DND-41 (cell line): ENCODE data around the gene GRIA1.

Experiments
- ATAC-seq: fragments of 200-7000 bp; cut with Tn5 transposase; 3 replicates; pipeline ENCODE4 v1.9.1; 2021; ENCODE audit warnings: low read depth; ENCODE audit not compliant: insufficient read depth
- DNase-seq: peaks from one replicate; pipeline ENCODE4 v3.0.0-alpha.2; 2020
- H2AFZ ChIP-seq: 2 replicates; pipeline ENCODE4 v1.6.0; 2012; ENCODE audit warnings: low read depth, low read length
- H3K27ac ChIP-seq: 2 replicates; pipeline ENCODE4 v1.5.1; 2012; ENCODE audit warnings: low read length, inconsistent platforms
- H3K27me3 ChIP-seq: fragments of 200-600 bp; sonication (generic); 2 replicates; pipeline ENCODE4 v1.6.0; 2012; ENCODE audit warnings: low read length, mild to moderate bottlenecking, inconsistent platforms; ENCODE audit not compliant: insufficient read depth, poor library complexity
- H3K36me3 ChIP-seq: 2 replicates; pipeline ENCODE4 v1.5.1; 2012; ENCODE audit warnings: low read length, inconsistent platforms; ENCODE audit not compliant: insufficient read depth
- H3K4me1 ChIP-seq: 2 replicates; pipeline ENCODE4 v1.5.1; 2012; ENCODE audit warnings: mild to moderate bottlenecking, low read length; ENCODE audit not compliant: insufficient read depth
- H3K4me2 ChIP-seq: 2 replicates; pipeline ENCODE4 v1.6.0; 2012; ENCODE audit warnings: mild to moderate bottlenecking, moderate library complexity, low read length, inconsistent platforms; ENCODE audit not compliant: insufficient read depth
- H3K4me3 ChIP-seq, 2 experiments: fragments of 200-600 bp in 1 of 2; shearing (Covaris generic) in 1 of 2; 2 replicates each; pipeline ENCODE4 v1.5.1; 2012 to 2016; ENCODE audit warnings: inconsistent platforms in 2 of 2, low read length in 2 of 2, mild to moderate bottlenecking in 2 of 2, low read depth in 1 of 2, moderate library complexity in 1 of 2
- H3K79me2 ChIP-seq: 2 replicates; pipeline ENCODE4 v1.6.0; 2012; ENCODE audit warnings: low read length, inconsistent platforms; ENCODE audit not compliant: insufficient read depth
- H3K9ac ChIP-seq: 2 replicates; pipeline ENCODE4 v1.6.0; 2012; ENCODE audit warnings: low read depth, mild to moderate bottlenecking, inconsistent platforms, low read length, moderate library complexity
- H3K9me3 ChIP-seq: 2 replicates; pipeline ENCODE4 v1.5.1; 2012; ENCODE audit warnings: low read length, moderate library complexity, mild to moderate bottlenecking, inconsistent platforms; ENCODE audit not compliant: insufficient read depth, severe bottlenecking
- H4K20me1 ChIP-seq: 2 replicates; pipeline ENCODE4 v1.6.0; 2012; ENCODE audit warnings: low read length; ENCODE audit not compliant: insufficient read depth
- CTCF ChIP-seq: IDR thresholded peaks from 2 replicates; pipeline ENCODE4 v1.5.1; 2012; ENCODE audit warnings: borderline replicate concordance, low read length, moderate library complexity, mild to moderate bottlenecking; ENCODE audit not compliant: poor library complexity, severe bottlenecking; ENCODE audit errors: extremely low read depth
- EZH2 ChIP-seq: IDR thresholded peaks from 3 replicates; pipeline ENCODE4 v1.6.1; 2012; ENCODE audit warnings: borderline replicate concordance, low read depth, mild to moderate bottlenecking, moderate library complexity, low read length, inconsistent platforms; ENCODE audit not compliant: severe bottlenecking

The GRIA1 gene

DNA sequence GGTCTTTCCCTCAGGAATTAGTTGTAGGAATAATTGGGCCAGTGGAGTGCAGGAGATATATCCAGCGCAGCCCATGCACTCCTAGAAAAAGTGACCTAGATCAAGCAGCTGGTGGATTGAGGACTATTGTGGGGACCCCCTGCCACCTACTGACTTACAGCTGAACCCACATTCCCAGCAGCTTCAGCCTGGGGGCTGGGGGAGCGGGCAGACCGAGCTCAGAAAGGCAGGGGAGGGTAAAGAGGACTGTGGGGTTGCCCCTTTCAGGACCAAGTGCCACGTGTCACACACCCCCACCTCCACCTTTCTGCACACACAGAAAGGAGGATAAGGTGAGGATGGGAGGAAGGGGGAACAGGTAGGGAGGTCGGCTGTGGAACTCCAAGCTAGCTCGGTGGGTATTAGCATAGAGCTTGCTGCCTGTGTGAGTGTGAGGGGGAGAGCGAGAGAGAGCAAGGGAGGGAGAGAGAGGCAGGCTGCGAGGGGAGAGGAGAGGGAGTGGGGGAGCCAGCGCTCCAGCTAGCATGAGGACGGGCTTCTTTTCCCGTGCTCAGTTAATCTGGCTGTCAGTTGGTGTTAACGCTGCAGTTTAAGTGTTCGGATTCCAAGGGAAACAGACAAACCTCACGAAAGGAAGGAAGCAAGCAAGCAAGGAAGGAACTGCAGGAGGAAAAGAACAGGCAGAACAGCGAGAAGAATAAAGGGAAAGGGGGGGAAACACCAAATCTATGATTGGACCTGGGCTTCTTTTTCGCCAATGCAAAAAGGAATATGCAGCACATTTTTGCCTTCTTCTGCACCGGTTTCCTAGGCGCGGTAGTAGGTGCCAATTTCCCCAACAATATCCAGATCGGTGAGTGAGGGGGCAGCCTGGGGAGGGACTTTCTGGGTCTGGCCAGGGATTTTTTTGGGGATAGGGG lies at the start of gene GRIA1:
Gene GRIA1, plus strand, starts transcription at position 553 of the 920 bp plus-strand sequence.
- Histone ChIP-seq H3K36me3 (no peaks in the 10 kb centered on the region), H3K4me2 (no peak within 1 kb of the TSS), H4K20me1 (no peaks in the 10 kb centered on the region), H2AFZ (no peak within 1 kb of the TSS), H3K27ac (no peak within 1 kb of the TSS), H3K9me3 (no peaks in the 10 kb centered on the region), H3K27me3 (peaks cover 9% of the 10 kb centered on the region), H3K79me2 (no peaks in the 10 kb centered on the region), H3K4me3 (no peak within 1 kb of the TSS), H3K9ac (no peak within 1 kb of the TSS), H3K4me1 (no peaks in the 10 kb centered on the region)
- ATAC-seq (no peak), DNase-seq (no peak)
- TF ChIP-seq CTCF (no peak), EZH2 (no peak)

- H3K4me1 ChIP-seq, result no peaks in the 10 kb centered on the region
- no peaks in the 10 kb centered on the region for H3K36me3 ChIP-seq
- H2AFZ ChIP-seq, result no peak overlapping the region
- H3K27ac ChIP-seq, result no peak overlapping the region
- DNase-seq (no peak), ATAC-seq (no peak)
- H3K4me2 ChIP-seq, result no peak overlapping the region
- H3K79me2 ChIP-seq, result no peaks in the 10 kb centered on the region
- TF ChIP-seq EZH2 (no peak), CTCF (no peak)
- no peaks in the 10 kb centered on the region for H3K27me3 ChIP-seq
- H4K20me1 ChIP-seq, result no peaks in the 10 kb centered on the region
- no peaks in the 10 kb centered on the region for H3K9me3 ChIP-seq
- H3K9ac ChIP-seq, result no peak overlapping the region
- no peak overlapping the region for H3K4me3 ChIP-seq
Measured at GRCh38 chr5:153445875-153446579, 44.4 kb upstream of the GRIA1 start.

GRCh38 chr5:153447534-153447933 lies 42.9 kb upstream of the GRIA1 start:
- no peak for ATAC-seq
- TF ChIP-seq EZH2 (no peak), CTCF (no peak)

More at GRCh38 chr5:153447534-153447933, 42.9 kb upstream of the GRIA1 start:
- no peak overlapping the region for H3K4me3 ChIP-seq
- H2AFZ ChIP-seq, result no peak overlapping the region
- no peaks in the 10 kb centered on the region for H4K20me1 ChIP-seq
- no peaks in the 10 kb centered on the region for H3K36me3 ChIP-seq
- DNase-seq, result peak; percentile 4
- H3K27ac ChIP-seq, result no peak overlapping the region
- H3K27me3 ChIP-seq, result no peaks in the 10 kb centered on the region
- no peak overlapping the region for H3K9ac ChIP-seq
- H3K4me1 ChIP-seq, result no peaks in the 10 kb centered on the region
- no peak overlapping the region for H3K4me2 ChIP-seq
- H3K9me3 ChIP-seq, result no peaks in the 10 kb centered on the region
- no peaks in the 10 kb centered on the region for H3K79me2 ChIP-seq
